Stomach (tissue), 4 donors: ENCODE results near the gene RBM15.

Source experiments
- POLR2A ChIP-seq, 4 donors: fragments of 450-650 bp; IDR thresholded peaks; one replicate each; pipeline ENCODE4 v1.6.1; 2016; ENCODE audit warnings: antibody characterized with exemption in 4 of 4, control low read depth in 2 of 4, mild to moderate bottlenecking in 1 of 4, moderate library complexity in 1 of 4
- TF ChIP-seq, protein P1 (sequence below), 7 experiments: fragments of 450-650 bp in 4 of 7; fragments of 200-600 bp in 3 of 7; sonication (generic) in 3 of 7; IDR thresholded peaks; one replicate each; pipeline ENCODE4 v1.5.1; 2016 to 2019; ENCODE audit warnings: antibody characterized with exemption in 7 of 7, control low read depth in 2 of 7, mild to moderate bottlenecking in 1 of 7

DNA sequence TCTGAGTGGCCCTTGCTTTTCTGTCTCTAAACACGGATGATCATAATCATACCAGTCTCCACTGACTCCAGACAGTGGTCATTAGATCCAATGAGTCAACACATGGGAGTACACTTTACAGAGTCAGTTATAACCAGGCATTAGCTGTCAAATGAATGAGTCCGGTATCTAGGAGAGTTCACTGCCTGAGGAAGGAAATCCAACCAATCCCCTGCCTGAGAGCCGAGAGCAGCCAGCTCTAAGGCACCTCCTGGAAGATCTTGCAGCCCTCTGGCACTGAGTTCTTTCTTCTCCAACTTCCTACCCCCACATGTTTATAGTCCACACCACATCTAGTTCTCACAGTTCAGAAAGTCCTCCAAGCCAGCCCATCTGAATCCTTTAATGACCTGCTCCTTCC, 29.4 kb upstream of the RBM15 start:
- TF ChIP-seq, protein P1, sequence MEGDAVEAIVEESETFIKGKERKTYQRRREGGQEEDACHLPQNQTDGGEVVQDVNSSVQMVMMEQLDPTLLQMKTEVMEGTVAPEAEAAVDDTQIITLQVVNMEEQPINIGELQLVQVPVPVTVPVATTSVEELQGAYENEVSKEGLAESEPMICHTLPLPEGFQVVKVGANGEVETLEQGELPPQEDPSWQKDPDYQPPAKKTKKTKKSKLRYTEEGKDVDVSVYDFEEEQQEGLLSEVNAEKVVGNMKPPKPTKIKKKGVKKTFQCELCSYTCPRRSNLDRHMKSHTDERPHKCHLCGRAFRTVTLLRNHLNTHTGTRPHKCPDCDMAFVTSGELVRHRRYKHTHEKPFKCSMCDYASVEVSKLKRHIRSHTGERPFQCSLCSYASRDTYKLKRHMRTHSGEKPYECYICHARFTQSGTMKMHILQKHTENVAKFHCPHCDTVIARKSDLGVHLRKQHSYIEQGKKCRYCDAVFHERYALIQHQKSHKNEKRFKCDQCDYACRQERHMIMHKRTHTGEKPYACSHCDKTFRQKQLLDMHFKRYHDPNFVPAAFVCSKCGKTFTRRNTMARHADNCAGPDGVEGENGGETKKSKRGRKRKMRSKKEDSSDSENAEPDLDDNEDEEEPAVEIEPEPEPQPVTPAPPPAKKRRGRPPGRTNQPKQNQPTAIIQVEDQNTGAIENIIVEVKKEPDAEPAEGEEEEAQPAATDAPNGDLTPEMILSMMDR (IDR thresholded peaks at IDR 0.05): no peak
- TF ChIP-seq POLR2A (IDR thresholded peaks at IDR 0.05): no peak
